Effector memory CD8-positive, alpha-beta T cell (primary cell): ENCODE data around the gene LTB.

ENCODE experiments used
- ATAC-seq: fragments of 150-1000 bp; cut with Tn5 transposase; replicated peaks from 2 replicates; pipeline ENCODE4 v1.10.0; 2021; ENCODE audit warnings: mild to moderate bottlenecking, moderate library complexity
- DNase-seq, 3 experiments: peaks; one replicate each; pipeline ENCODE4 v3.0.0; 2021
- H3K27ac Mint-ChIP-seq, 2 donors: one replicate each; pipeline ENCODE4 v1.8.0; 2022; ENCODE audit warnings: mild to moderate bottlenecking in 2 of 2, mixed read lengths in 2 of 2, moderate library complexity in 2 of 2
- H3K27me3 Mint-ChIP-seq, 2 donors: one replicate each; pipeline ENCODE4 v1.8.0; 2022; ENCODE audit warnings: mixed read lengths in 2 of 2
- H3K36me3 Mint-ChIP-seq: one replicate; pipeline ENCODE4 v1.8.0; 2022; ENCODE audit warnings: mild to moderate bottlenecking, moderate library complexity, mixed read lengths; ENCODE audit not compliant: insufficient read depth
- H3K4me1 Mint-ChIP-seq, 2 donors: one replicate each; pipeline ENCODE4 v1.8.0; 2022; ENCODE audit warnings: low read depth in 2 of 2, mixed read lengths in 2 of 2
- H3K4me3 Mint-ChIP-seq, 2 donors: one replicate each; pipeline ENCODE4 v1.8.0; 2022; ENCODE audit warnings: mild to moderate bottlenecking in 2 of 2, mixed read lengths in 2 of 2, moderate library complexity in 2 of 2
- H3K9me3 Mint-ChIP-seq, 2 donors: one replicate each; pipeline ENCODE4 v1.8.0; 2022; ENCODE audit warnings: mixed read lengths in 2 of 2

The LTB gene

DNA sequence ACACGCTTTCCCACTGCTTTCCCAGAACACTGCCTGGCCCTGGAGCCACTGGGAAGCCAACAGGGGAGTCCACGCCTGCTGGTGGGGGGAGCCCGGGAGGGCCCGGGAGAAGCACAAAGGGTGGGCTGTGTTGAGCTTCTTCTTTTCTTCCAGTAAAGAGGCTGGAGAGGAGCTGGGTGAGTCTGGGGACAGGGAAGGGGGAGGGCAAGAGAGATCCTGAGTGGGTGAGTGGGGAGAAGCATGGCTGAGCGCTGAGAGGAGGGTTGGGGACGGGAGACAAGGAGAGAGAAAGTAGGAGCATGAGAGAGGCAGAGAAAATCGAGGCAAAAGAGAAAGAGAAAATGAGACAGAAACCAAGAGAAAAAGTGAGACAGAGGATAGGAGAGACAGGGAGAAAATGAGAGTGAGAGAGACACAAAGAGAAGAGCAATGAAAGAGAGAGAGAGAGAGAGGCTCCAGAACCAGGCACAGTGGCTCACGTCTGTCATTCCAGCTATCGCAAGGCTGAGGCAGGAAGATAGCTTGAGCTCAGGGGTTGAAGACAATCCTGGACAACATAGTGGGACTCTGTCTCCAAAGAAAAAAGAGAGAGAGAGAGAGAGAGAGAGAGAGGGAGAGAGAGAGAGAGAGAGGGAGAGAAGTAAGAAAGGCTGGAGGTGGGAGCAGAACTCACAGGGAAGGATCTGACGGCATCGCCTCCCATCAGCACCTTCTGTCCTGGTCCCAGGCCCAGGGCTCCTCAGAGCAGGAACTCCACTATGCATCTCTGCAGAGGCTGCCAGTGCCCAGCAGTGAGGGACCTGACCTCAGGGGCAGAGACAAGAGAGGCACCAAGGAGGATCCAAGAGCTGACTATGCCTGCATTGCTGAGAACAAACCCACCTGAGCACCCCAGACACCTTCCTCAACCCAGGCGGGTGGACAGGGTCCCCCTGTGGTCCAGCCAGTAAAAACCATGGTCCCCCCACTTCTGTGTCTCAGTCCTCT, 5.9 kb upstream of the LTB start:
- Mint-ChIP-seq H3K27me3 (no peaks in the 10 kb centered on the region), H3K36me3 (peaks cover 32% of the 10 kb centered on the region), H3K4me1 (peaks cover 54 to 60% of the 10 kb centered on the region in 2 donors), H3K27ac (peak overlapping the region; percentile 88 to 95), H3K9me3 (no peaks in the 10 kb centered on the region), H3K4me3 (peak overlapping the region; percentile 72 to 77)
- ATAC-seq: no peak
- no peak for DNase-seq

DNA sequence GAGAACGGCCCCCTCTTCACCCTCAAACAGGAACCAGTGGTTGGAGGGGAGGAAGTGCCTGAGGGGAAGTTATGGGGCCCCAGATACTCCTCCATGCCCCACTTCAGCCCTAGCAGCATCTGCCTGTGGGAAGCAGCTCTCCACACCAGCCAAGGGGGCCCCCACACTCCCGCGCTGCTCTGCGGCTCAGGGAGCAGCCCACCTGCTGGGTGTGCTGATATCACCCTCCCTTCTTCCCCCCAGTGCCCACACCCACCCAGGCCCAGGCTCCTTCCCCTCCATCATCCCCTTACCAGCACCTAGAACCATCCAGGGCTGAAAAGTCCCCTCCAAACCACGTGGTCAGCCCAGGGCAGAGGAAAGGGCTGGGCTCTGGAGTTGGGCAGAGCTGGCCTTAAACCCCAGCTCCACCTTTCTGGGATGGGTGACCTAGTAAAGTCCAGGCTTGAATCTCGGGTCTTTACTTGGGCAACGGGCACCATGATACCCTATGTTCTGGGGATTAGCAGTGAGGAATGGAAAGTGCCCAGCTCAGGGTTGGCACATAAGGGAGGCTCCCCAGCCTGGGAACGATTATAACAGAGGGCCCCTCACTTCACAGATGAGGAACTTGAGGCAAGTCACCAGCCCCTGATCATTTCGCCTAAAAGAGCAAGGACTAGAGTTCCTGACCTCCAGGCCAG, 4.5 kb upstream of the LTB start:
- DNase-seq (peak in 1 of 3 experiments; percentile 44), ATAC-seq (peak; percentile 76)
- Mint-ChIP-seq H3K4me3 (peak overlapping the region; percentile 72 to 77), H3K27me3 (no peaks in the 10 kb centered on the region), H3K36me3 (peaks cover 21% of the 10 kb centered on the region), H3K4me1 (peaks cover 62 to 65% of the 10 kb centered on the region in 2 donors), H3K9me3 (no peaks in the 10 kb centered on the region), H3K27ac (peak overlapping the region; percentile 88 to 95)

DNA sequence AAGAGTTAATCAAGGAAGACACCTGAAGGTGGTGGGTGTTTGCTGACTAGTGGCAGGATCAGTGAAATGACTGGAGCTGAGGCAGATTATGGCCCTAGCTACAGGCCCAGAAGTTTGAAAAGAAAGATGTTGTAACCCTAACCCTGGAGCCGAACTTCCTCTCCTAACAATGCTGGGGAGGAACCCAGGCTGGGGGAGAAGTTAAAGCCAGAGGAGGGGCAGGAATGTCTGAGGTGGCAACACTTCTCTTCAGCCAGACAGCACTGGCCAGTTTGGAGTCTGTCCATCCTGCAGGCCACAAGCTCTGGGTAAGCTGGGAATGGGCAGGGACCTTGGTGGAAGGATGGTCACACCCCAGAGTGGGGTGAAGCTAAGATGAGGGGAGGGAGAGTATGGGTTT, 3.8 kb upstream of the LTB start, which contains the start of gene LST1:
Gene LST1, plus strand, starts transcription at position 270 of the 400 bp plus-strand sequence. CDS start 1,023 bp downstream, outside the sequence.
- H3K9me3 Mint-ChIP-seq: no peaks in the 10 kb centered on the region
- peaks cover 67 to 72% of the 10 kb centered on the region in 2 donors for H3K4me1 Mint-ChIP-seq
- peak within 1 kb of the TSS; percentile 88 to 95 for H3K27ac Mint-ChIP-seq
- peaks cover 29% of the 10 kb centered on the region for H3K36me3 Mint-ChIP-seq
- peak within 1 kb of the TSS; percentile 72 to 77 for H3K4me3 Mint-ChIP-seq
- ATAC-seq (no peak), DNase-seq (no peak)
- no peaks in the 10 kb centered on the region for H3K27me3 Mint-ChIP-seq

DNA sequence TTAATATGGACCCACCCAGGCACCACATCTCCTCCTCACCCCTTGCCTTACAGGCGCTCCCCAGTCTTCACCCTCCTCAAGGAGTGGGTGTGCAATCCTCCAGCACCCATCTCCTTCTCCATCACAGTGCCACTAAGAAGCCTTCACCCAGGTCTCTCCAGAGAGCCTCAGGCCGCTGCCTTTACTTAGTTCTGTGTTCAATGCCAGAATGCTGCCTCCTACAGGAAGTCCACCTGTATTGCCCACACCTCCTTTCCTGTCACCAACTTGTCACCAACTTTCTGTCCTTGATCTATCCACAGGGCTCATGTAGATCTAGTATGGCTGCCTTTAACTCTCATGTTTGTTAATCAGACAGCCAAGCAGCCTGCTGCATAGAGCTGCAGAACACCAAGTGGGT, 3.3 kb upstream of the LTB start:
- H3K9me3 Mint-ChIP-seq: no peaks in the 10 kb centered on the region
- peaks cover 34% of the 10 kb centered on the region for H3K36me3 Mint-ChIP-seq
- no peaks in the 10 kb centered on the region for H3K27me3 Mint-ChIP-seq
- H3K4me3 Mint-ChIP-seq: peak overlapping the region; percentile 72 to 77
- peak overlapping the region; percentile 88 to 95 for H3K27ac Mint-ChIP-seq
- ATAC-seq: peak; percentile 9
- no peak for DNase-seq
- H3K4me1 Mint-ChIP-seq: peaks cover 70 to 74% of the 10 kb centered on the region in 2 donors

- Mint-ChIP-seq H3K27ac (peak overlapping the region; percentile 98 to 99), H3K9me3 (no peaks in the 10 kb centered on the region), H3K4me1 (peaks cover 69 to 73% of the 10 kb centered on the region in 2 donors), H3K27me3 (no peaks in the 10 kb centered on the region), H3K4me3 (peak overlapping the region; percentile 82 to 99), H3K36me3 (peaks cover 45% of the 10 kb centered on the region)
- ATAC-seq: no peak
- DNase-seq: no peak
Observed at GRCh38 chr6:31581434-31582229, 592 bp downstream of the LTB start.

DNA sequence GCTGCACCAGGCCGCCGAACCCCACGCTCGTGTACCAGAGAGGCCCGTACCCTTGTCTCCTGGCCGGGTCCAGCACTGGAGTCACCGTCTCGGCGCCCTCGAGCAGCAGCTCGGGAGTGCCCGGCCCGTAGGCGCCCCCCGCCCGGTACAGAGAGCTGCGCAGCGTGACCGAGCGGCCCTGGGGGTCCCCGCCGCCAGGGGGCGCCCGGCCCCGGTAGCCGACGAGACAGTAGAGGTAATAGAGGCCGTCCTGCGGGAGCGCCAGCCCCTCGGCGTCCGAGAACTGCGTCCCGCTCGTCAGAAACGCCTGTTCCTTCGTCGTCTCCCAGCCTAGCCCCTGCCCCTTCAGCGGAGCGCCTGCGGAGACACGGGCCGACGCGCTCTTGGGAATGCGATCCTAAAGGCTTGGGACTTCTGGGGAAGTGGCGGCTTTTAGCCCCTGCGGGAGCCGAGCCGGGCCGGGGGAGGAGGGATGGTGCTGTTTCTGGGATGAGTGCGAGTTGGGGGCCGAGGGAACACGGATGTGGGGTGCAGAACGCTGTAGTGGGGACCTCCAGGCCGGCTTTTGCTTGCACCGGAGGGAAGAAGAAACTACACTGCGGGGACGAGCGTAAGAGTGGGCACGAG, 1.3 kb downstream of the LTB start:
- H3K27ac Mint-ChIP-seq: peak overlapping the region; percentile 98 to 99
- no peaks in the 10 kb centered on the region for H3K9me3 Mint-ChIP-seq
- peaks cover 65 to 73% of the 10 kb centered on the region in 2 donors for H3K4me1 Mint-ChIP-seq
- H3K27me3 Mint-ChIP-seq: no peaks in the 10 kb centered on the region
- H3K36me3 Mint-ChIP-seq: peaks cover 49% of the 10 kb centered on the region
- H3K4me3 Mint-ChIP-seq: peak overlapping the region; percentile 82 to 99
- DNase-seq (peak; percentile 85 to 91 (median 86)), ATAC-seq (peak; percentile 78)

GRCh38 chr6:31580438-31580740, 1.8 kb downstream of the LTB start:
- Mint-ChIP-seq H3K4me1 (peaks cover 65 to 73% of the 10 kb centered on the region in 2 donors), H3K4me3 (peak overlapping the region; percentile 82 to 99), H3K27me3 (no peaks in the 10 kb centered on the region), H3K36me3 (peaks cover 53% of the 10 kb centered on the region), H3K27ac (peak overlapping the region; percentile 98 to 99), H3K9me3 (no peaks in the 10 kb centered on the region)
- no peak for DNase-seq
- ATAC-seq: no peak

DNA sequence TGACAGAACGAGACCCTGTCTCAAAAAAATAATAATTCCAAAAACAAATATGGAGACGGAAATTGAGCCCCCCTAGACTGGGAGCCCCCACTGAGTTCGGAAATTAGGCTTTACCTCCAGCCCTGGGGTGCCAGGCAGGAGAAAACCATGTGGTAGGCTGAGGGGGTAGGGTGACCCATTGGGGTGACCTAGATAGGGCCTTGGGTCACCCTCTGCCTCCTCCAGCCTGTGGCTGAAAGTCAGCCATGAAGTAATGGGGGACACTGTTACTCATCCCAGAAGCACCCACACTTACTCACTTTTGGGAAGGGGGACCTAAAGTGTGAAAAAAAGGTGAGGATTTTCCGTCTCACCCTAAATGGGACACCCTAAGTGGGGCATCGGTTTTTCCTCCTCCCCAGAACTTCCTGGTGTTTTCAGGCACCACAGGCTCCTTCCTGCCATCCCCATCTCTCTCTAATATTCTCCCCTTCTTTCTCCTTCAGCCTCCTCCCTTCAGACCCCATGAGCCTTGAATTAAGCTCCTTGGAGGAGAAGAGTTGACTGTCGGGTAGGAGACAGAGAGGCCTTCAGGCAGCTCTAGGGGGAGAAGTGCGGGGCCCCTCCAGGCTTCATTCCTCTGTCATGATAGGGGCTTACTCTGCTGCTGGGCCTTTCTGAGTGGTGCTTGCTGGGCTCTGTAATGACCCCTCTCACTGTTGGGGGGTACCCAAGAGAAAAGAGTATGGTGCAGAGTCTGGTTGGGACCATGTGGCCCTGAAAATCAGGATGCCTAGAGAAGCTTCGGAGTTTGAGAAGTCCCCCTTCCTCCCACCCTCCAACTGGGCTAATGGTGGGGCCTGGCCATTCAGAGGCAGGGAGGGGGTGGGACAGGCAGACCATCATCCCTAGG, 2.4 kb downstream of the LTB start:
- H3K4me3 Mint-ChIP-seq: peak overlapping the region; percentile 82 to 99
- H3K36me3 Mint-ChIP-seq: peaks cover 59% of the 10 kb centered on the region
- H3K27me3 Mint-ChIP-seq: no peaks in the 10 kb centered on the region
- H3K4me1 Mint-ChIP-seq: peaks cover 69 to 76% of the 10 kb centered on the region in 2 donors
- DNase-seq (no peak), ATAC-seq (no peak)
- no peaks in the 10 kb centered on the region for H3K9me3 Mint-ChIP-seq
- H3K27ac Mint-ChIP-seq: peak overlapping the region; percentile 98 to 99

DNA sequence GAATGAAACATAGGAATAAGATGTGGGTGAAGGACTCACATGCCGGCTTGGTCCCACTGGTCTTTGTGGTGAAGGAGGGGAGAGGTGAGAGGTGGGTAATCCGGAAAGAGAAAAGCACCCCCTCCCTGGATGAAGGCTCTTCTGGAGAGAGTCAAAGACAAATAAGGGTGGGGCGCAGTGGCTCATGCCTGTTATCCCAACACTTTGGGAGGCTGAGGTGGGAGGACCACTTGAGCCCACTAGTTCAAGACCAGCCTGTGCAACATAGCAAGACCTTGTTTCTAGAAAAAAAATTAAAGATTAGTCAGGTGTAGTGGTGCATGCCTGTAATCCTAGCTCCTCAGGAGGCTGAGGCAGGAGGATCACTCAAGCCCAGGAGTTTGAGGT, 3.1 kb downstream of the LTB start:
- Mint-ChIP-seq H3K36me3 (peaks cover 62% of the 10 kb centered on the region), H3K9me3 (no peaks in the 10 kb centered on the region), H3K27ac (peak overlapping the region; percentile 98 to 99), H3K27me3 (no peaks in the 10 kb centered on the region), H3K4me1 (peaks cover 72 to 83% of the 10 kb centered on the region in 2 donors), H3K4me3 (peak overlapping the region; percentile 82 to 99)
- ATAC-seq (no peak), DNase-seq (no peak)

- Mint-ChIP-seq H3K4me3 (peak overlapping the region; percentile 82 to 99), H3K36me3 (peaks cover 67% of the 10 kb centered on the region), H3K27ac (peak overlapping the region; percentile 98 to 99), H3K27me3 (no peaks in the 10 kb centered on the region), H3K4me1 (peaks cover 79 to 90% of the 10 kb centered on the region in 2 donors), H3K9me3 (no peaks in the 10 kb centered on the region)
- ATAC-seq (no peak), DNase-seq (no peak)
Observed at GRCh38 chr6:31578184-31579118, 3.8 kb downstream of the LTB start.

- Mint-ChIP-seq H3K4me3 (peak overlapping the region; percentile 82 to 99), H3K27ac (peak overlapping the region; percentile 92 to 98), H3K36me3 (peaks cover 72% of the 10 kb centered on the region), H3K9me3 (no peaks in the 10 kb centered on the region), H3K4me1 (peaks cover 80 to 92% of the 10 kb centered on the region in 2 donors), H3K27me3 (no peaks in the 10 kb centered on the region)
- DNase-seq: no peak
- no peak for ATAC-seq
Observed at GRCh38 chr6:31577579-31577966, 4.7 kb downstream of the LTB start.
